Progenitor cell of endocrine pancreas (in vitro differentiated cells): ENCODE measurements around the gene C21orf58. TPM values are rescaled to one million over a fixed set of nuclear protein-coding genes. Genes with fewer than 3 reads are reported as not detected.

Source experiments
- DNase-seq: peaks from one replicate; pipeline ENCODE4 v3.0.0; 2021; ENCODE audit warnings: low spot score; ENCODE audit not compliant: unreplicated experiment
- H3K27ac Mint-ChIP-seq: 2 replicates; pipeline ENCODE4 v1.8.0; 2021; ENCODE audit warnings: mild to moderate bottlenecking, moderate library complexity, mixed read lengths
- H3K27me3 Mint-ChIP-seq: 2 replicates; pipeline ENCODE4 v1.8.0; 2021; ENCODE audit warnings: mixed read lengths
- H3K36me3 Mint-ChIP-seq: 2 replicates; pipeline ENCODE4 v1.8.0; 2022; ENCODE audit warnings: mixed read lengths; ENCODE audit not compliant: insufficient read depth
- H3K4me1 Mint-ChIP-seq: 2 replicates; pipeline ENCODE4 v1.8.0; 2021; ENCODE audit warnings: low read depth, mixed read lengths
- H3K4me3 Mint-ChIP-seq: 2 replicates; pipeline ENCODE4 v1.8.0; 2021; ENCODE audit warnings: low read depth, mild to moderate bottlenecking, moderate library complexity, mixed read lengths
- H3K9me3 Mint-ChIP-seq: 2 replicates; pipeline ENCODE4 v1.8.0; 2021; ENCODE audit warnings: low read depth, mixed read lengths
- CTCF ChIP-seq: fragments of 200-600 bp; sonication (generic); IDR thresholded peaks from one replicate; pipeline ENCODE4 v1.5.0; 2021; ENCODE audit warnings: antibody characterized with exemption, mild to moderate bottlenecking; ENCODE audit not compliant: unreplicated experiment
- total RNA-seq: library from RNA; stranded (reverse); gene quantifications from 2 replicates; pipeline ENCODE4 v1.2.1, GENCODE V29; 2021

Gene C21orf58
- total RNA-seq, 1 donor from 2014 or later: 31.5 TPM

GRCh38 chr21:46344219-46344915 is 20.7 kb upstream of the C21orf58 start:
- peaks cover 18% of the 10 kb centered on the region for H3K36me3 Mint-ChIP-seq
- H3K27me3 Mint-ChIP-seq: no peaks in the 10 kb centered on the region
- no peak for TF ChIP-seq CTCF
- no peak for DNase-seq
- no peak overlapping the region for H3K27ac Mint-ChIP-seq
- H3K4me1 Mint-ChIP-seq: no peaks in the 10 kb centered on the region
- no peaks in the 10 kb centered on the region for H3K9me3 Mint-ChIP-seq
- H3K4me3 Mint-ChIP-seq: no peak overlapping the region

GRCh38 chr21:46340998-46341397 is 17.3 kb upstream of the C21orf58 start:
- TF ChIP-seq CTCF: no peak
- no peaks in the 10 kb centered on the region for H3K27me3 Mint-ChIP-seq
- no peak overlapping the region for H3K4me3 Mint-ChIP-seq
- DNase-seq: no peak
- no peaks in the 10 kb centered on the region for H3K4me1 Mint-ChIP-seq
- H3K9me3 Mint-ChIP-seq: no peaks in the 10 kb centered on the region
- no peak overlapping the region for H3K27ac Mint-ChIP-seq
- H3K36me3 Mint-ChIP-seq: peaks cover 26% of the 10 kb centered on the region

GRCh38 chr21:46336603-46337002 is 12.9 kb upstream of the C21orf58 start:
- H3K27ac Mint-ChIP-seq: no peak overlapping the region
- DNase-seq: no peak
- H3K27me3 Mint-ChIP-seq: no peaks in the 10 kb centered on the region
- no peaks in the 10 kb centered on the region for H3K9me3 Mint-ChIP-seq
- peaks cover 28% of the 10 kb centered on the region for H3K36me3 Mint-ChIP-seq
- no peaks in the 10 kb centered on the region for H3K4me1 Mint-ChIP-seq
- no peak for TF ChIP-seq CTCF
- no peak overlapping the region for H3K4me3 Mint-ChIP-seq

GRCh38 chr21:46334351-46335140 is 10.9 kb upstream of the C21orf58 start:
- Mint-ChIP-seq H3K4me3 (no peak overlapping the region), H3K4me1 (no peaks in the 10 kb centered on the region), H3K27ac (no peak overlapping the region), H3K36me3 (peaks cover 23% of the 10 kb centered on the region), H3K27me3 (no peaks in the 10 kb centered on the region), H3K9me3 (no peaks in the 10 kb centered on the region)
- no peak for TF ChIP-seq CTCF
- DNase-seq: no peak

- H3K4me3 Mint-ChIP-seq: no peak overlapping the region
- no peak for DNase-seq
- TF ChIP-seq CTCF: no peak
- H3K27ac Mint-ChIP-seq: no peak overlapping the region
- H3K9me3 Mint-ChIP-seq: no peaks in the 10 kb centered on the region
- H3K27me3 Mint-ChIP-seq: no peaks in the 10 kb centered on the region
- peaks cover 11% of the 10 kb centered on the region for H3K4me1 Mint-ChIP-seq
- H3K36me3 Mint-ChIP-seq: peaks cover 13% of the 10 kb centered on the region
Measured at GRCh38 chr21:46329796-46330195, 6.1 kb upstream of the C21orf58 start.
